Activated B cell treated with CpG ODN at 0.5 μM for 24 hours (primary cell): ENCODE data around the gene CASKIN1. TPM values are rescaled to one million over a fixed set of nuclear protein-coding genes. Genes with fewer than 3 reads are reported as not detected.
A peak's percentile ranks its signal among the peaks of the same experiment; 100 is the strongest.

Experiments
- ATAC-seq: fragments of 200-7000 bp; cut with Tn5 transposase; one replicate; pipeline ENCODE4 v1.10.0; 2021; ENCODE audit warnings: low read depth, mild to moderate bottlenecking, moderate library complexity
- CTCF ChIA-PET: fragments of 350-600 bp; sonication (Branson Sonifier 250); formaldehyde crosslinking; loops from one replicate; lab custom pipeline; 2021; ENCODE audit warnings: antibody characterized with exemption; lab: Charles Lee
- POLR2A ChIA-PET: fragments of 350-600 bp; sonication (Branson Sonifier 250); formaldehyde crosslinking; loops from one replicate; lab custom pipeline; 2021; ENCODE audit warnings: antibody characterized with exemption; lab: Charles Lee
- DNase-seq: peaks from one replicate; pipeline ENCODE4 v3.0.0; 2022
- H3K27ac Mint-ChIP-seq: one replicate; pipeline ENCODE4 v1.8.0; 2020; ENCODE audit warnings: mixed read lengths
- H3K27me3 Mint-ChIP-seq: one replicate; pipeline ENCODE4 v1.8.0; 2021; ENCODE audit warnings: mixed read lengths
- H3K36me3 Mint-ChIP-seq: one replicate; pipeline ENCODE4 v1.8.0; 2021; ENCODE audit warnings: low read depth, mixed read lengths
- H3K4me1 Mint-ChIP-seq: one replicate; pipeline ENCODE4 v1.8.0; 2021; ENCODE audit warnings: mixed read lengths
- H3K4me3 Mint-ChIP-seq: one replicate; pipeline ENCODE4 v1.8.0; 2020; ENCODE audit warnings: mild to moderate bottlenecking, mixed read lengths
- H3K9me3 Mint-ChIP-seq: one replicate; pipeline ENCODE4 v1.8.0; 2020; ENCODE audit warnings: mixed read lengths
- CTCF ChIP-seq: fragments of 200-600 bp; IDR thresholded peaks from one replicate; pipeline ENCODE4 v1.8.0; 2022; ENCODE audit warnings: antibody characterized with exemption, mild to moderate bottlenecking
- intact Hi-C: fragments of 100-400 bp; cut with micrococcal nuclease; formaldehyde crosslinking; loops from one replicate; pipeline ENCODE4 v1.15.1; 2024
- total RNA-seq: library from RNA; stranded (reverse); gene quantifications from 2 replicates; pipeline ENCODE4 v1.2.3, GENCODE V29; 2022

Gene CASKIN1
- total RNA-seq, 1 donor from 2014 or later: not detected

GRCh38 chr16:2157480-2158261, 38.7 kb downstream of the CASKIN1 start:
- CTCF ChIA-PET: no interaction called here

GRCh38 chr16:2156849-2157224, 39.6 kb downstream of the CASKIN1 start:
- DNase-seq: no peak
- Mint-ChIP-seq H3K27me3 (no peaks in the 10 kb centered on the region), H3K4me3 (peak overlapping the region; percentile 95), H3K27ac (no peak overlapping the region), H3K36me3 (peaks cover 36% of the 10 kb centered on the region), H3K4me1 (peaks cover 71% of the 10 kb centered on the region), H3K9me3 (no peaks in the 10 kb centered on the region)
- no peak for TF ChIP-seq CTCF
- intact Hi-C loops: no loop called here
- ChIA-PET POLR2A (interaction anchor here (0.7 to 3.4 kb wide), 7 partner anchors 11 to 318 kb away, joined by 3 to 46 read pairs (median 6); partner anchors contain the start of genes RPS2 and TBC1D24), CTCF (interaction anchor here (2.8 kb wide), 1 partner anchor 94 kb away, joined by 10 read pairs; the partner anchor contains the start of gene ECI1)
- no peak for ATAC-seq

More at GRCh38 chr16:2157480-2158261, 38.7 kb downstream of the CASKIN1 start:
- Mint-ChIP-seq H3K36me3 (peaks cover 30% of the 10 kb centered on the region), H3K4me1 (peaks cover 64% of the 10 kb centered on the region), H3K9me3 (no peaks in the 10 kb centered on the region), H3K4me3 (peak overlapping the region; percentile 95), H3K27ac (no peak overlapping the region), H3K27me3 (no peaks in the 10 kb centered on the region)
- no peak for DNase-seq
- ATAC-seq: no peak
- TF ChIP-seq CTCF: no peak
- POLR2A ChIA-PET: no interaction called here
- intact Hi-C loops: no loop called here

DNA sequence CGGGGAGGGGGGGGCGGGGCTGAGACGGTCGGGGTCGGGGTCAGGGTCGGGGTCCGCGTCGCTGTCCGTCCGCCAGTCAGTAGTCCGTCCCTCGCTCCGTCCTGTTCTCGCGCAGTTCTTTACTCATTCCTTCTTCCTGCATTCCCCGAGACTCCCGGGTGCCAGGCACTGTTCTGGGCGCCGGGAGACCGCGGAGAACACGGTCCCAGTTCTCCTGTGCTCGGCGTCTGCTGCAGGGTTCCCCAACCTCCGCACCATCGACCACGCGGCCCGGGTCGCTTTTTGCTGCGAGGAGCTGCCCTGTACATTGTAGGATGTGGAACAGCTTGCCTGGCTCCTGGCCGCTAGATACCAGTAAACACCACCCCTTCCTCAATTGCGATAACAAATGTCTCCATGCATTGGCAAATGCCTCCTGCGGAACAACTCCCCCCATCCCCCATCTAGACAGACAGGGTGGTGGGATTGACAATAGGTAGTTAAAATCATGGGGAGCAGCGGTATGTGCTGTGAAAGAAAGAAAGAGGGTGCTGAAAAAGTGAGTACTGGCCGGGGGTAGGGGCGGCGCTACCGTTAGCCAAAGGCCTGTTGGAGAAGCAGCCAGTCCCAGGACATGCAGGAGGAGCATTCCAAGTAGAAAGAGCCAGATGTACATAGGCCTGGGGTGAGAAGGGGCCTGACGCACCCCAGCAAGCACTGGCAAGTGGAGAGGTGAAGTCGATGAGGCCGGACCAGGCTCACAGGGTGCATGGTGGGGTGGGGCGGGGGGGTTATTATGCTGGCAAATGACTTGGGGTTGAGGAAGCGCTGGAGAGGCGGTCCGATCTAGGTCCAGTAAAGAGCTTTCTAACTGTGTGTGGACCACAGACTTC, 40.2 kb downstream of the CASKIN1 start:
- DNase-seq (no peak), ATAC-seq (no peak)
- Mint-ChIP-seq H3K27ac (peak overlapping the region; percentile 83), H3K36me3 (peaks cover 42% of the 10 kb centered on the region), H3K9me3 (no peaks in the 10 kb centered on the region), H3K27me3 (no peaks in the 10 kb centered on the region), H3K4me3 (peak overlapping the region; percentile 95), H3K4me1 (peaks cover 73% of the 10 kb centered on the region)
- POLR2A ChIA-PET: interaction anchor here (0.6 to 6.0 kb wide), 80 partner anchors 7 to 1520 kb away, joined by 3 to 62 read pairs (median 6); partner anchors contain the start of genes ABCA3, AMDHD2, CASKIN1 and CEMP1
- CTCF ChIA-PET: interaction anchor here (1.2 to 5.4 kb wide), 5 partner anchors 10 to 152 kb away, joined by 3 to 28 read pairs (median 10); partner anchors contain the start of gene ECI1
- intact Hi-C loops: no loop called here
- no peak for TF ChIP-seq CTCF

GRCh38 chr16:2155091-2155950, 41.1 kb downstream of the CASKIN1 start, which contains the start of gene TRAF7:
TSS of gene TRAF7 (plus strand) at chr16:2155782. CDS start at chr16:2163921, 8,139 bp downstream.
- peak; percentile 92 for ATAC-seq
- ChIA-PET POLR2A (interaction anchor here (0.5 to 6.0 kb wide), 92 partner anchors 8 to 1785 kb away, joined by 3 to 62 read pairs (median 6); partner anchors contain the start of genes ABCA3, AMDHD2, CASKIN1 and CEMP1), CTCF (interaction anchor here (0.8 to 5.4 kb wide), 7 partner anchors 9 to 151 kb away, joined by 3 to 28 read pairs (median 4); partner anchors contain the start of genes ECI1 and PKD1)
- no peak for TF ChIP-seq CTCF
- H3K27ac Mint-ChIP-seq: peak within 1 kb of the TSS; percentile 83
- peak; percentile 91 for DNase-seq
- intact Hi-C loops: no loop called here
- H3K9me3 Mint-ChIP-seq: no peaks in the 10 kb centered on the region
- peak within 1 kb of the TSS; percentile 95 for H3K4me3 Mint-ChIP-seq
- H3K27me3 Mint-ChIP-seq: no peaks in the 10 kb centered on the region
- peaks cover 77% of the 10 kb centered on the region for H3K4me1 Mint-ChIP-seq
- peaks cover 46% of the 10 kb centered on the region for H3K36me3 Mint-ChIP-seq
